GM21717 (cell line): ENCODE measurements around the gene KCNMB3.

Experiments used
- ATAC-seq: cut with Tn5 transposase; IDR thresholded peaks from one replicate; pipeline ENCODE4 v1.9.1; 2021; ENCODE audit warnings: mild to moderate bottlenecking, moderate library complexity; ENCODE audit not compliant: unreplicated experiment

Gene KCNMB3

GRCh38 chr3:179200790-179201189, 50.1 kb downstream of the KCNMB3 start:
- no peak for ATAC-seq

DNA sequence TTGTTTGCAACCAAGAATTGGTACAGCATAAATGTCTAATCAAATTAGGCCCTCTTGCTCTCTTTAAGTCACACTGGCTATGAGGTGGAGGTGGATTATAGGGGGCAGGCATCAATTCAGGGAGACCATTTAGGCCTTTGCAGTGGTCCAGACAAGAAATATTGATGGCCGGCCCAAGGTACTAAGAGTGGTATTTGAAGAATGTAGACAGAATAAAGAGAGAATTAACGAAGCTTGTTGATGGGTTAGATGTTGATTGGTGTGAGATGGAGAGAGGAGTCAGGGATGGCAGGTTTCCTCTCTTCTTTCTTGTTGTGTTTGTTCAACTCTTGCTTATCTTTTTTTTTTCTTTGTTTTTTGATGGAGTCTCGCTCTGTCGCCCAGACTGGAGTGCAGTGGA, 54.2 kb downstream of the KCNMB3 start:
- ATAC-seq, result no peak

DNA sequence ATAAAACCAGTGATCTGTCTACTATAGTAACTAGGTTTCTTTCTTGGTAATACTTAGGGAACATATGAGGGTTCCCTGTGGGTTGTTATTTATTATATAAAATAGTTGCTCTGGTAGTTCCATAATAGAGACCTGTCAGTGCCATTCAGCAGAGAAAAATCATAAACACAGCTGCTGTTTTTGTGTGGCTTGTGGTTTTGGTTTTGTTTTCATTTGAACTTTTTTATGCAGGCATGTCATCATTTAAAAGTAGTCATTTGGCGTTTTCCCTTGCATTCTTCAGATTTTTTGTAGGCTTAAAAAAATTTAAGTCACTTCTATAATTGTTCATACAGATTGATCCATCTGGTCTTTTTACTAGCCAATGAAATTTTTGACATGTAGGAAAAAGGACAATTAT, 54.8 kb downstream of the KCNMB3 start:
- peak; percentile 92 for ATAC-seq

GRCh38 chr3:179194931-179195330, 56.0 kb downstream of the KCNMB3 start:
- no peak for ATAC-seq
